GM19099 (cell line): Measurements from ENCODE around the gene PON1.

Experiments used
- POLR2A ChIP-seq: IDR thresholded peaks from 3 replicates; pipeline ENCODE4 v1.6.1; 2011; ENCODE audit warnings: low read depth; ENCODE audit not compliant: insufficient read length; ENCODE audit errors: extremely low read depth

PON1 gene

DNA sequence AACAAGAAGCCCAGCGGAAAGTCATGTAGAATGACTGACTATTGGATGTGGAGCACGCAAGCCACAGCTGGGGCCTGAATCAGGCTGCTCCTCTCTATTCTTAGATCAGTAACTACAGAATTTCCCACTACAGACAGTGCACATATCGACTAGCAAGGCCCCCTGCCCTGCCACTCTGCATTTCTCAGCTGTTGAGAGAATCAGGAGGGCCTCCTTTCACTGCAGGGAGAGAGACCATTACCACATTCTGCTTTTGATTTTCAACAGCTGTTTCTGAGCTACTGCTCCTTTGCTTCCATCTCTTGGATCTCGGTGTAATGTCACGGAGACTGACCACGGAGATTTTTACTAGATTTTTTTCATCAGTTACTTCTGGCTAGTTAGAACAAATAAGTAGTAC lies 73.8 kb downstream of the PON1 start:
- no peak for TF ChIP-seq POLR2A
